ENCODE data around the gene PRSS53.

The PRSS53 gene

GRCh38 chr16:31043352-31043751 lies 45.4 kb downstream of the PRSS53 start:
- DNase-seq (ENCODE audit: low read depth in 3 of 3) = no peak

- no peak for DNase-seq (ENCODE audit: low read depth in 3 of 3)
These were observed 45.9 kb downstream of the PRSS53 start for GRCh38 chr16:31042866-31043265.

GRCh38 chr16:31038993-31039392 lies 49.8 kb downstream of the PRSS53 start:
- DNase-seq (ENCODE audit: low read depth in 3 of 3) = no peak

- no peak for DNase-seq (ENCODE audit: low read depth in 3 of 3)
These were observed 52.1 kb downstream of the PRSS53 start for GRCh38 chr16:31036691-31037090.

GRCh38 chr16:31033709-31034492 lies 54.8 kb downstream of the PRSS53 start:
- peak; percentile 69 to 87 (median 76) for DNase-seq (ENCODE audit: low read depth in 3 of 3)
